Measurements from ENCODE around the gene ID2.
A peak's percentile ranks its signal among the peaks of the same experiment; 100 is the strongest.

Gene ID2

DNA sequence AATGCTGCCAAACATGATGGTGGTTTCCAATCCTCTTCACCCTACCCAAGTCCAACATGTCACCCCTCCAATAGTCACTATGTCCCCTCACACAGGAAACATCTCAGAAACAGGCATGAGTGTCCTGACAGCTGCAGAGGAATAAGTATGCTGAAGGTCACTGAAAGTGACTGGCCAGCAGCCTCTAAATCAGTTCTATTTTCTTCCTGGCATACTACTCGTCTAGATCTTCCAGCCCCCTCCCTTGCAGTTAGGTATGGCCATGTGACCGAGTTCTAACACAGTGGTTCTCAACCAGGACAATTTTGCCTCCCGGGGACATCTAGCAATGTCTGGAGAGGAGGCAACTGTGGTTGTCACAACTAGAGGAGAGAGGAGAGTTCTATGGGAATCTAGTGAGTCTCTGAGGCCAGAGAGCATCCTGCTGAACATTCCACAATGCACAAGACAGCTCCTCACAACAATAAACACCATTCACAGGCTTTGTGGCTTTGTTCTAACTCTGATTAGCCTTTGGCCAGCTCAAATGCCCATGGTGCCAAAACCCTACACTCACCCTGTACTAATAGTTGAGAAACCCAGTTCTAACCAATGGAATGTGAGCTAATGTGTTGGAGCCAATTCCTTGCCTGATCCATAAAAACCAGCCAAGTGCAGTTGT lies 12.6 kb upstream of the ID2 start:
- peak in 8 of 51 donors; percentile 23 to 61 (median 35) for DNase-seq

DNA sequence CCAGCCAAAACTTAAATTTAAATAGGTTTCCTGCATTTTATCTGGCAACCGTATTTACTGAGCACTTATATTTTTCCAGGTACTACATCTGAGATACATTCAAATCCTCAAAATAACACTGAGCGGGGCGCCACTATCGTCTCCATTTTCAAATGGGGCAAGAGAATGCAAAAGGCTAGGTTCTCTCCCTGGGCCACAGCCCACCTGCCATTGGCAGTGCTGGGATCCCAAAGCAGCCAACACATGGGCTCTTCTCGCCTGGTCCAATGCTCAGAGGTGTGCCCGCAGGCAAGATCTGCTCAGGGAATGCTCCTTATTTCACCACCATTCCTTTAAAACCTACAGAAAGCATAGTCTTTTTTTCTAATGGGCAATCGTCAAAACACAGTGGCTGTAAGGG lies 11.3 kb upstream of the ID2 start:
- no peak for DNase-seq

DNA sequence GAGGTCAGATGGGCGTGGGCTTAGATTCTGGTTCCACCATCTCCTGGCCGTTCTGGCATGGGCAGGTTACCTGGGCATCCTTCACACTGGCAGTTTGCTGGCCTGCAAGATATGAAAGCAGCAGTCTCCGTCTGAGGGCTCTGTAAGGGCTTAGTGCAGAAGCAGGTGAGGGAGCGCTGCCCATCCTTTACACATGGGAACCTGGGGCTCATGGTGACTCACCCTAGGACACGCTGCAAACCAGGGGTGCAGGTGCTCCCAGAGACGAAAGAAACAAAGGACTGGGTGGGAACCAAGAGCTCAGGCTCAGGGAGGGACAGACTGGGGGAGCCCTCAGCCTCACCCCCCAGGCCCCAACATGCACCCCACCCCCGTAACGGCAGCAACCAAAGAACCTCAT lies 10.7 kb upstream of the ID2 start:
- no peak for DNase-seq

DNA sequence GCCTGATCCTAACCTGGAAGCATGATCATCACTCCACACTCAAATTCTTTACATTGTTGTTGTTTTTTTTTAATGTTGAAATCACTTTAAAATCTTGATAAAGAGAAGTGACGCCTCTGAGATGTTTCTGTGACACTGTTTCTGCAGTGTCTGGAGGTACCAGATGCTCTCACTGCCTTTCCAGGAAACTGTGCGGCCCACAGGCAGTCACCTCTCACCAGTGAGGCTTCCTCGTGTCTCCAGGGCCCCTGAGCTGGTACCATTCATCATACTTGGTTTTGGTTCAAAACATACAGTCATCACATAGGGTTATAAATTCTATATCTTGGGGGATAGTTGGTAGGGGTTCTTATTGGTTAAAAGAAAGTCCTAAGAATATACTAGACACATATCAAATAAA lies 10.1 kb upstream of the ID2 start:
- no peak for DNase-seq

DNA sequence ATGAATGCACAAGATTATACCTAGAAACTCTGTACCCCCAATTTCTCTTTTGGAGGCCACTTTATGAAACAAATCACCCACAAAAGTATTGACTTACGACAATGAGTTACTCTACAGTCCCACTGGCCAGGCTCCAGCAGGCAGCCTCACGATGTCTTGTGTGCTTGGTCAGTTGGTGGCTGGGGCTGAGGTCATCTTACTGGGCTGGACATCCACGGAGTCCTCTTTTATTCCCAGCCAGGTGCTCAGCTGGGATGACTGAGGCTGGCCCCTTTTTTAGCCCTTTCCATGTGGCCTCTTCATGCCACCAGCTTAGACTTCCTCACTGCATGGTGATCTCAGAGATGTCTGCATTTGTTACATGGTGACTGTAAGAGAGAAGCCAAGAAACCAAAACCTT lies 8.9 kb upstream of the ID2 start:
- DNase-seq: no peak

DNA sequence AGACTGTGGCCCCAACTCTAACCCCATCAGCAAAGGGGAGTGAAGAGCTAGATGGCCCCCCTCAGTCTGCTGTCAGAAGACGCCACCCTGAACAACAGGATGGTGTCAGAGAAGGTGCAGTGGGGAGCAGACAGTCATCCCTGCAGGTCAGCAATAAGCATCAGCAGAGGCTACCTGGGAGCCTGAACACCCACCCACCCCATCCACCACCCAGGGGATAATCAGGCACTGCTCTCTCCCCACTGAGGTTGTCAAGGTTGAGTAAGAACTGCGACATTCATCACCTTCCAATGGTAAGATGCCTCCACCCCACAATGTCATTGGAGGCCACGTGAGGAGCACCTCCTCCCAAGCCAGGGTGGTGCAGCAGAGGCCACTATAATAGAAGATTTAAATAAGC lies 8.5 kb upstream of the ID2 start:
- DNase-seq: no peak

DNA sequence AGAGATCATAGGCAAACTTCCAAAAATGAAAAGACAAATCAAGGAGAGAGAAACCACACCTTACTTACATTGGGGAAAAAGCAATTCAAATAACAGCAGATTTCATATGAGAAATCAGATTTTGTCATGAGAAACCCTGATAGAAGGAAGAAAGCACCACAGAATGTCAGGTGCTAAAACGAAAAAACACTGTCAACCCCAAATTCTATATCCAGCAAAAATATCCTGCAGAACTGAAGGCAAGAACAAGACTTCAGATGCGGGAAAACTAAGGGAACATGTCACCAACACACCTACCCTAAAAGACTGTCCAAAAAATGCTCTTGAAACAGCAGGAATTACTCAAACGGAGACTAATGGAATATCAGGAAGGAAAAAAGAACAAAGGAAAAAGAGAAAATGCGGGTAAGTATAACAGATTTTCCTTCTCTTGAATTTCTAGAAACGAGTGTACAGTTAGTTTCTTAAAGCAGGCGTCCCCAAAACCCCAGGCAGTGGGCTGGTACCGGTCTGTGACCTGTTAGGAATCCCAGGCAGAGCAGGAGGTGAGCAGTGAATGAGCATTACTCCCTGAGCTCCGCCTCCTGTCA lies 7.3 kb upstream of the ID2 start:
- no peak for DNase-seq

DNA sequence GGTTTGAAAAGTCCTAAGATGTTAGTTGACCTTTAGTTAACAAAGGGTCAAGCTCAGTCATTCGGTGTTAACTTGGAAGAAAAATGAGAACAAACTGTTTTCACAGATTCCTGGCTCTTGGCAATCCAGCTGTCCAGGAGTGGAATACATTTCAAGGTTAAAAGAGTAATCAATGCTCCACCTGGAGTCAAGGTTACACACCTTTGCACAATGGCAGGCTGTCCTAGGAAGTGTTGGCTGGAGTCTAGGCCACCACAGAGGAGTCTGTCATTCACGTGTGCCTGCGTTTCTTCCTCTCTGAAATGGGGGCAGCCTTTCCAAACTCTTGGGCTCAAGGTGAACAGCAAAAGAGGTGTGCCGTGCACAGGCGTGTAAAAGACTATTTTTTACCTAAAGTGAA lies 6.3 kb upstream of the ID2 start:
- no peak for DNase-seq

DNA sequence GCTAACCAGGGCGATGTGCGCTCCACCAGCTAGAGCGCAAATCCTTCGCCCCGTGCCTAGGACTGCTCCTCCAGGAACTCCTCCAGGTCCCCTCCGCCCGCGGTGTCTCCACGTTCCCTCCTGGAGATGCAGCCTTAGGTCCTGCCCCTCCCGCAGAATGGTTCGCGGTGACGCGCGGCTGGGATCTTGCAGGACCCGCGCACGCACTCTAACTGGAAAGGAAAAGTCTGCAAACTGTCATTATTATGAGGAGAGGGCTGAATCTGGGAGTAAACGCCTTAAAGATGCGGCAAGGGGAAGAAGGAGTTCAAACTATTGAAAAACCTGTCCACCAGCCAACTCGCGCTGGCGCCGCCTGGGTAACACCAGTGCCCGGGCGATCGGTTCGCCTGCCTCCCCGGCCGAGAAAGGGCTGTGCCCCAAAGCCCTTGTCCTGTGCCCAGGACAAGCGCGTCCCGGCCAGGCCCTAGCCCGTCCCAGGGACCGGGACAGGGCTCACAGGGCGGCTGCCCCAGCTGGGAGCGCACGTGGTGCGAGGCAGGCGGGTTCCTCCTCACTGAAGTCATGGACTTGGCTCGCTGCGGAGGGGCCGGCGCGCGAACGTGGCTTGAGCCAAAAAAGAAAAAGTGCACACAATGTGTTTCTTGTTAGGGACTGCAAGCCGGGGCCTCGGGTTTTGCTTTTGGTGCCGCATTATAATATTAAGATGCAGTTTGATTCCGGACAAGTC lies 5.5 kb upstream of the ID2 start:
- DNase-seq: peak in 49 of 51 donors; percentile 20 to 91 (median 78)

DNA sequence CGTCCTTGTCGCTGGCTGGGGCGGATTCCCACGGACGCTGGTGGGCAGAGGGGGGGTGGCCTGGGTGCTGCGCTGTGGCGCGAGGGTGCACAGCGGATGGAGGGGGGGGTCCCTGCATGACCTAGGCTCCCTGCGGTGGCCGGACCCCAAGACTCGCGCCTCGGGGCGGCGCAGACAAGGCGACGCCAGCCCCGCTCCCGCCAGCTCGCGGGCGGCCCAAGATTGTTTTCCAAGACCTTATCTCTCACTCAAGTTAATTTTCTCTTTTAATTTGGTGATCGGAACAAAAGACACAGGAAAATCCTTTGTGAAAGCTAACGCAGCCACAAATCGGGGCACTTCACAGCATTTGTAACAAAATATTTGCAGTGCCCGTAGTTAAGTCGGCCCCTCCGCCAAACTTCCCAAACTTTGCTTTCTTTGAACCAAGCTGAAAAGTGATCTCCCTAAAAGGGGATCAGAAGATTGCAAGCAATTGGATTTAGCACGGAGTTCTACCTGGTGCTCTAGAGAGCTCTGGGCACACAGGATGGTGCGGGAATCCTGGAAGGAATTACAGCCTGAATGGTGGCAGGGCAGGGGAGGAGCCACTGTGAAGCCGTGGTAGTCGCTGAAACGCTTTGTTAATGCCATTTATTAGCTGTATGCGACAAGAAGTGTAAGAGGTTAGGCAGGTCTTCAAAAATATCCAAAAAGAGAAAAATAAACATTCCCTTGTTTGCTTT lies 4.8 kb upstream of the ID2 start:
- peak in 2 of 51 donors; percentile 51 to 57 for DNase-seq

DNA sequence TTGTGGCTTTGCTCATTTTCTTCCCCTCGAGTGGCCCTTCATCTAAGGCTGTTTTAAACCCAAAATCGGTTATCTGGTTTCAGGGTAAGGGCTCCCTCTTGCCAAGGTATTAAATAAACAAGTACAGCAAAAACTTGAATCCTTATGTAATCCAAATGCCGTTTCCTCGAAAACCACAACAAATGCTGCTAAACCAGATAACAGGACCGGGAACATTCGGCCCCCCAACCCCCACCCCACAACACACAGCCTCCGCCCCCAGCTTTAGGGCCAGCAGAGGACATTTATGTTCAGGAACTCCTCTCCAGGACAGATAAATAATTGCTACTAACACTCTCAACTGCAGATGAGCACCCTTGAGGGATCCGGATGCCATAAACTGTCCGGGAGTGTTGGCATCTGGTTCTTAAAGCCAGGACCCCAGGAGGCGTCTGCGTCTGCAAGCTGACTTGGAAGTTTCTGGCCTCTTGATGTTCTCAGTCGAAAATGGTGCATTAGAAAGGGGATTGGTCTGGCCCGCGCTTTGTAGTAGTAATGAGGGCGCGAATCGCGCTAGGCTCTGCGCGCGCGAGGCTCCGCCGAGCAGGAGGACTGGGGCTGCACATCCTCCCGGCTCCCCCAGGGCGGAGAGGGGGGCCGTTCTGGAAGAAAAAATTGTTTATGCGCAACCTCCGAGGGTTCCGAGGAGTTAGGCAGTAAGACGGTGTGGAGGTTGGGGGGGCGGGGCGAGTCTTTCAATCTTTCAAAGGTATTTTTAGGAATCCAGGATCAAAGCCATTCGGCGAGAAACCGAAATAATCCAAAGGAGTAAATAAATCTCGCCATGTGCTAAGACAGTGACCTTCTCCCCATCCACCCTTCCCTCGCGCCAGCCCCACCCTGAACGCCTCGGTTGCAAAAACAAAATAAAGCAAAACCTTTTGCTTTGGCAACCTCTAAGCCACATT lies 3.9 kb upstream of the ID2 start:
- DNase-seq: peak in 20 of 51 donors; percentile 15 to 73 (median 43)

DNA sequence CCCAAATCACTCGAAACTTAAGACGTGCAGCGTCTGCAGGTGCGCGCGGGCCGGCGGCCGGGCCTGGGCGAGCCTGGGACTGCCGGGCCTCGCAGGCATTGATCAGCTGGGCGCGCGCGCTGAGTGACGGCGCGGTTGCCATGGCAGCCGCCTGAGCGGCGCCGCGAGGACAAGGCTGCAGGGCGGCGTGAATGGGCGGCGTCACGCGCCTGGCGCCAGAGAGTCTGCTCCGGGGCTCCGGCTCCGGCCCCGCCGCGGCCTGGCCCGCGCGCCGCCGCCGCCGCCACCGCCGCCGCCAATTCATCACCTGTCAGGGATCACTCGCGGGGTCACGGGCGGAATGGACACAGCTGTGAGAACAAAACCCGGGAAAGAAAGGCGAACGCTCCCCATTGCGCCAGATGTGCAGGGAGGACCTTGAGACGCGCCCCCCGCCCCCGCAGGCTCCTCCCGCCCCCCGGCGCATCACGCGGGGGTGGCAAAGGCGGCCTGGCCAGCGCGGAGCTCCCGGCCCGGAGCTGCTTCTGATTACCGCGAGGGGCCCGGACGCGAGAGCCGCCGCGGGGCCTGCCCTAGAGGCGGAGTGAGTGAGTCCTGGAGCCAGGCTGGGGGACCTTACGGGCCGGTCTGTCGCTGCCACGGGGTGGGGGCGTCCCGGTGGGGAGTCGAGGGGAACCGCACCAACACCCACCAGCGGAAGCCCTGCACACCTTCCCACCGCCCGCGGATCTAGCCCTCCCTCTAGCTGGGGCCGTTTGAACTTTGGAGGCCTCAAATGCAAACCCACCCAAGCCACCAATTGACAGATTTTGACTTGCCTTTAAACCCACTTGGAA lies 2.9 kb upstream of the ID2 start:
- peak; percentile 43 to 94 (median 86) for DNase-seq

DNA sequence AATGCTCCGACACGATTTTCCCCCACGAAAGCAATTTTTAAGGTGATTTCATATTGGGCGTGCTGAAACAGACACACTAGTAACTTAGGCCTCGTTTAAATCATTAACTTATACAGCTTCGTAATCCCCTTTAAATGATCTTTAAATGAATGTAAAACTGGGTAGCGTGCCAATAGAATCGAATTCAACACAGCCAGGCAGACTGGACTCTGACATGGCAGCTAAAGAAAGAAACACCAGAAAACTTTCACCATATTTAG lies 2.4 kb upstream of the ID2 start:
- DNase-seq: peak in 1 of 51 donors; percentile 67

DNA sequence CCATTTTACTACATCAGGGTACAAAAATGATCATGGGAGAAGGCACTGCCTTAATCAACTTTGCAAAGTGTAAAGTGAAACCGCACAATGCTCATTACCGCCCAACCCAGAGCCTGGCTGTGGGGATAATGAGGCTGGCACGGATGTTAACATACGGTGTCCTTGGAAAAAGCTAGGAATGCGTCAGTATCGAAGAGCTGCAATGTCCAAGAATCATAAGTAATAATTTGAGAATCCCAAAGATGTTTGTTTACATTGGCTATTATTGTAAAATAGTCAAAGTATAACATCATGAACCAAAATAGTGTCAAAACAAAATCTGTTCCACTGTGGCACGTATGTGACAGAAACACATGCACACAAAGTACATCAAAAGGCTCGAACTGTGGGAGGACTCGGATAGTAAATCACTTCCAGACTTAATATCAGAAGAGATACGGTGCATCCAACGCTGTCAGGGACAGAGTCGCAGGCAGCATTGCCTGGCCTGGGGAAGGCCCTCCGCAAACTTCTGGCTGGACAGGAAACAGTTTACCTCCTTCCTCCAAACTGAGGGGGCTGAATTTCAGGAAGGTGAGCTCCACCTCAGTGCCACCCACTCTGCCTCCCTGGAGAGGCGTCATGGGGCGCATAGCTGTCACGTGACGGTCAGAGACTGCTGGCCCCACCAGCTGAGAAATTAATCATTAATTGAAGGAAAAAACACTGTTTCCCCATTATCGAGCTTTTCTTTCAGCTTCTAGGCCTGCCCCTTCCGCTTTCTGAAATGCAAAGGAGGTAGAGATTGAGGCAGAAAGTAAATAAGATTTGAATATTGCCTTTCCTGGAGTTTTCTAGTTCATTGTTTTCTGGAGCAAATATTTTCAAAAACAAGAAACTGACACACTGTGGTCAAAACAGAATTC lies 1.8 kb upstream of the ID2 start:
- DNase-seq: peak in 20 of 51 donors; percentile 15 to 51 (median 25)

DNA sequence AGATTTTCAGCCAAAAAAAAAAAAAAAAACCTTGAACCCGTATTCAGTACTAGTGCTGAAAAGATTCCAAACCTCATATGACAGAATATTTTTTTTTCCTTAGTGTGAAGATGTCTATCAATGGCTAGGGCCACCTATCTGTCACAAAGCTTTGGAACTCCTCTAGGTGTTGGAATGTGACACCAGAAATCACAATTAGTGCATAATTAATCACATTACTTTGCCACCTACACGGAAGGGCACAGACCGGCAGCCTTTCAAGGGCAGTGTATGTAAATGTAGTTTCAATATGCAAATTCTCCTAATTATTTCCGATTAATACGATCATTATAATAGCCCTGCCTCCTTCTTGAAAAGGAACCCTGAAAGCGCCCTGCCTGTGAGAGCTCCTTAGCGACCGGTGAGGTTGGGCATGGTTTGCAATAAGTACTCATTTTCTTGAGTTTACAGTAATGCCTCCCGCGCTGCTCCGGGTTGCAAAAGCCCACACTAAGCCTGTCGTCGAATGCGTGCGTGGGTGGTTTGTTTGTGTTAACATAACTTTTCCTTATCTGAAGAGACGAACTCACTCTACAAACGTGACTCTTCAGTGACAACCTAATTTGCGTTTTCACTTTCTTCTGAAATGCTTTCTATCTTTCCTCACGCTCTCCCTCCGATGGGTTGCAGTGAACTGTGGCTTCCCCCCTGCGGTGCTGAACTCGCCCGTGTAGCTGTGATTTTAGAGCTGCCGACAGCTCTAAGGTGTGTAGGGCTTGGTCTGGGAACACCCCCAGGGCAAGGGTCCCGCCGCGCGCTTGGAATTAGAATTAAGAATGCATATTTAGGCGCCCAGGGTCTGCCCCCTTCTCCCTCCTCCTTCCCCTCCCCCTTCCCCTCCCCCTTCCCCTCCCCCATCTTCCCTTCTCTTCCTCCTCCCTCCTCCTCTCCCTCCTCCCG lies 765 bp upstream of the ID2 start:
- DNase-seq: peak in 23 of 51 donors; percentile 16 to 80 (median 46)

DNA sequence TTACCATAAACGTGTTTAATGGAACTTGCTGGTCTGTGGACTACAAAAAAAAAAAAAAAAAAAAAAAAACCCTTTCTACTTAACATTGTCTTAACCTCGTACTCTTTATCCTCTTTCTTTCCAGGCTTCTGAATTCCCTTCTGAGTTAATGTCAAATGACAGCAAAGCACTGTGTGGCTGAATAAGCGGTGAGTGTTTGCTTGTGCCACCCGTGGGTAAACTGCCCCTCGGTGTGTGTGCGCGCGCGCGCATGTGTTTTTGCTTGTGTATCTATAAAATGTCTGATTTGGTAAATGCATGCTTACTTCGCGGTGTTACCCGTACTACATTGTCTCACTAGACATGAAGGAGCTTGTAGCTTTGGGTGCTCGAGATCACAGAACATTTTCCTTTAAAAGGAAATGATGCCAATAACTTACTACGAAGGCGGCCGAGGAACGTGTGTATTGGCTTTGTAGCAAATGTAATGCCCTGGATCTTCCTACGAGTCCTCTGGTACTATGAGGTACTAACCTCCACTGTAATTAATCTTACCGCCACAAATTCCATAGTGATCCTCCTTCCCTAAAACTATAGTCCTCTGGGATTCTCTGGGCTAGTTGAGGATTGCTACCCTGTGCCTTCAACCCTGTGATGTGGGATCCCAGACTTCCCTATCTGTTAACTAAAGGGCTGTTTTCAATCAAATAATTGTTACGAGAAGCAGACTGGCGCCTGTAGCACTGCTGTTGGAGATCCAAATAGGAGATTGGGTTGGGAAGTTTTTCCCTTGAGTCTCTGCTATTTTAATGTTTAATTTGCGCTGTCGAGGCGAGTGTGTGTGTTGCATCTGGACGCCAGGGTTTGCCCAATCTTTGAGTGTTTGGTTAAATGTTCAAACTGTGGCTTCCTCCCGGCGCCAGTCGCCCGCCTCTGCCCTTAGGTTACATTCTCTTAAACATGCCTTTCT lies 1.1 kb downstream of the ID2 start:
- peak in 13 of 51 donors; percentile 11 to 57 (median 25) for DNase-seq

DNA sequence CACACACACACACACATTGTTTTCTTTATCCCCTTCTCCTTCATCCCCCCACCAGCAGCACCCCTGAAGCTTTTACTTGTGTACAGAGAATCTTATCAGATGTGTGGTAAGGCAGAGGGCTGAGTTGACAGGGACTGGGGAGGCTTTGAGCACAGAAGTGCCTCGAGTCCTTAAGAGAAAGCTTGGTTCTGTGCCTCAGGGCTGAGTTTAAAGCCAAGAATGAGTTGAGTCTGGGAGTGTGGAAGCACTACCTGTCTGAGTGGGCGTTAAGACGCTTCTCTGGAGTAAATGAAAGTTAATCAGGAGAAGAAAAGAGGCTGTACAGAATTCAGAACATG lies 2.7 kb downstream of the ID2 start:
- DNase-seq: peak in 5 of 51 donors; percentile 5 to 44 (median 31)

All from hypothalamus (tissue), 51 donors.